OCI-M2 (cell line): ENCODE data around the gene DDX10.
A peak's percentile ranks its signal among the peaks of the same experiment; 100 is the strongest.

ENCODE experiments used
- DNase-seq: peaks from one replicate; lab custom pipeline; 2025; ENCODE audit not compliant: unreplicated experiment; lab: John Stamatoyannopoulos, UW

Gene DDX10

DNA sequence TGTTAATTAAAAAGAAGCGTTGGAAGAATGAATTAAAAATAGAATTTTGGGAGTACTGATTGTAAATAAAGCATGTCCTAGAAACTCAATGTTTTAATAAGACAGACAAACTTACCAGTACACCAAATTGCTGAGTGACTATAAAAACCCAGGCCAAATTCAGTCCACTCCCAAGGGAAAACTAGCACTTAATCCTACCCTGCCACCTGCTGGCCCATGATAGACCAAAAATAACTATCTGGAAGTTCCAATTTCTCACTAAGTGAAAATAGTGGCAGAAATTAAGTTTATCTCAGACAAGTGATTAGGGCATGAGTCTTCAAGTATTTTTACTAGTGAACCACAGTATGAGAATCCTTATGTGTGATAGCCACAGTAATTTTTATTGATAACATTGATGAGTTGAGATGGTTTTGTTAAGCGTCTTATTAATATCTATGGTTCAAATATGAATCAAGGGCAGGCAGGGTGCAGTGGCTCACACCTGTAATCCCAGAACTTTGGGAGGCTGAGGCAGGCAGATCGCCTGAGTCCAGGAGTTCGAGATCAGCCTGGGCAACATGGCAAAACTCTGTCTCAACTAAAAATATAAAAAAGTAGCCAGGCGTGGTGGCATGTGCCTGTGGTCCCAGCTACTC lies 9.8 kb upstream of the DDX10 start:
- peak; percentile 29 for DNase-seq

- DNase-seq: no peak
Measured at GRCh38 chr11:108662700-108663099, 2.2 kb upstream of the DDX10 start.

DNA sequence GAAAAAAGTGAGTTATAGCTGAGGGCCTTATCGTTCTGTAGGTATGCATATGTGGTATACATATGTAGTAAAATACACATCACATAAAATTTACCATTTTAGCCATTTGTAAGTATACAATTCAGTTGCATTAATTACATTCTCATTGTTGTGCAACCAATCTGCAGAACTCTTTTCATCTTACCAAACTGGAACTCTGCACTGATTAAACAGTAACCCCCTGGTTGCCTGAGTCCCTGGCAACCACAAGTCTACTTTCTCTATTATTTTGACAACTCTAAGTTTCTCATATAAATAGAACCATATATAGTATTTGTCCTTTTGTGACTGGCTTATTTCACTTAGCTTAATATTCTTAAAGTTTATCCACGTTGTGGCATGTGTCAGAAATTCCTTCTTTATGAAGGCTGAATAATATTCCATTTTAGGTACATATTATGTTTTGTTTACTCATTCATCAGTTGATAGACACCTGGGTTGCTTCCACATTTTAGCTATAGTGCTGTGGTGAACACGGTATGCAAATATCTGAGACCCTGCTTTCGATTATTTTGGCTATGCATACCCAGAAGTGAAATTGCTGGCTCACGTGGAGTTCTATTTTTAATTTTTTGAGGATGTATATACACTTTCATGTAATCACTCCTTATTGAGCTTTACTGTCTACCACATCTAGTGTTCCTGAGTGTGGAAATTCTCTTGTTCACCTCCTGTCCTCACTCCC lies 1.6 kb upstream of the DDX10 start:
- DNase-seq: no peak

DNA sequence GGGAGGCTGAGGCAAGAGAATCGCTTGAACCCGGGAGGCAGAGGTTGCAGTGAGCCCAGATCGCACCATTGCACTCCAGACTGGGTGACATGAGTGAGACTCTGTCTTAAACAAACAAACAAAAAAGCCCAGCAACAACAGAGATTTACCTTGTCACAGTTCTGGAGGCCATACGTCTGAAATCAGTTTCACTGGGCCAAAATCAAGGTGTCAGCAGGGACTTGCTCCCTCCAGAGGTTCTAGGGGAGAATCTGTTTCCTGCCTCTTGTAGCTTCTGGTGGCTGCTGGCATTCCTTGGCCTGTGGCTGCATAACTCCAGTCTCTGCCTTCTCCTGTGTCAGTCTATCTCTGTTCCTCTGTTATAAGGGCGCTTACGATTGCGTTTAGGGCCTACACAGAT lies 1.5 kb downstream of the DDX10 start:
- no peak for DNase-seq

GRCh38 chr11:108669286-108669685 lies 4.4 kb downstream of the DDX10 start:
- no peak for DNase-seq

DNA sequence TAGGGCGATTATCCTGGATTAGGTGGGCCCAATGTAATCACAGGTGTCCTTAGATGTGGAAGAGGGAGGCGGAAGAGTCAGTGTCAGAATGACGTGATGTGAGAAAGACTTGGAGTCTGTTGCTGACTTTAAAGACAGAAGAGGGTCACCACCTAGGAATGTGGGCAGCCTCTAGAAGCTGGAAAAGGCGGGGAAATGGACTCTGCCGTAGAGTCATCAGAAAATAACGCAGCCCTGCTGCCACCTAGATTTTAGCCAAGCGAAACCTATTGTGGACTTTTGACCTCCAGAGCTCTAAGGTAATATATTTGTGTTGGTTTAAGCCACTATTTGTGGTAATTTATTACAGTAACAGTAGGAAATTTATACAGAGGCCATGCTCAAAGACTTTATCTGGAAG lies 4.8 kb downstream of the DDX10 start:
- DNase-seq: no peak

GRCh38 chr11:108670451-108670850 lies 5.6 kb downstream of the DDX10 start:
- no peak for DNase-seq

DNA sequence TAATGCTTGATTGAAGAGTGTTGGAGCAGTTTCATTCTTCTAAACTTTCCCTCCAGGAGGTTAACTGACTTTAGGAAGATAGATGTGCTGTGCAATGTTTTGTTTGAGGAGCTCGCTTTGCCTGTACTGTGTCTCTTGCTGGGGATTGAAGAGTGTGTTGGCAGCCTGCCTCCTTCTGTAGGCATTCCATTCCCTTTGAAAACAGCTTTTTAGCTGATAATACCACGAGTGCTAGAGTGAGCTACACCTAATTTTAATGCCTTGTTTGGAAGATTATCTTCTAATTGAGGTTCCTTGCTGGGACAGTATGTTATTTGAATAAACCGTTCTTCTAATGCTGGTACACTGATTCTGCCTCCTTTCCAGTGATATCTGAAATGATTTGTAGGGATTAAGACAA lies 7.2 kb downstream of the DDX10 start:
- DNase-seq: no peak

- no peak for DNase-seq
Measured at GRCh38 chr11:108672786-108673185, 7.9 kb downstream of the DDX10 start.

GRCh38 chr11:108679045-108679444 lies 14.2 kb downstream of the DDX10 start:
- no peak for DNase-seq

GRCh38 chr11:108680271-108680670 lies 15.4 kb downstream of the DDX10 start:
- DNase-seq: no peak

- DNase-seq: no peak
Measured at GRCh38 chr11:108685419-108686130, 20.7 kb downstream of the DDX10 start.

DNA sequence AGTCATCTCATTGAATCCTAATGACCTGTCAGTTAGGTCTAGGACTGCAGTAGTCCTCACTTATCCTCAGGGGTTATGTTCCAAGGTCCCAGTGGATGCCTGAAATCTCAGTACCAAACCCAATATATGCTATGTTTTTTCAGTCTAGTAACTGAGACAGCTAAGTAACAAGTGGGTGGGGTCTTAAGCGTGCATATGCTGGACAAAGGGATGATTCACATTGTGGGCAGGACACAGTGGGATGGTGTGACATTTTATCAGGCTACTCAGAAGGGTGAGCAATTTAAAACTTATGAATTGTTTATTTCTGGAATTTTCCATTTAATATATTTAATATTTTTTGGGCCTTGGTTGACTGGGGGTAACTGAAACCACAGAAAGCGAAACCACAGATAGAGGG lies 29.0 kb downstream of the DDX10 start:
- DNase-seq: no peak

GRCh38 chr11:108694846-108695245 lies 30.0 kb downstream of the DDX10 start:
- no peak for DNase-seq

- no peak for DNase-seq
Measured at GRCh38 chr11:108697872-108698473, 33.1 kb downstream of the DDX10 start.

- DNase-seq: no peak
Measured at GRCh38 chr11:108698844-108699642, 34.2 kb downstream of the DDX10 start.

DNA sequence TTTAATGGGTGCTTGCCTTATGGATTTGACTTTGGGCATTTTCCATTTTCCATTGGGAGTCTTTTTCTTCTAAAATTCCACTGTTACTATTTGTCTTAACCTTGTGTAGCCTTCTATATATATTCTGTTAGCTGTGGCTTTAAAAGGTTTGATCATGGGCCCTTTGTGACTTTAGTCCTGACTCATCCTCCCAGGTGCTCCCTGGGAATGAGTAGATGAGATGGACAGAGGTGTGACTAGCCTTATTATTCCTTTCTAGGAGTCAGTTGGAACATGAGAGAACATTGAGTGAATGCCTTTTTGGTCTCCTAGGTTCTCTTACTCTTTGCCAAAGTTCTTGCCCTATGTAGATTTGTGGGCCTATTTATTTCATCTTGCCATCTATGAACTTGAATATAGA lies 39.0 kb downstream of the DDX10 start:
- DNase-seq: no peak

DNA sequence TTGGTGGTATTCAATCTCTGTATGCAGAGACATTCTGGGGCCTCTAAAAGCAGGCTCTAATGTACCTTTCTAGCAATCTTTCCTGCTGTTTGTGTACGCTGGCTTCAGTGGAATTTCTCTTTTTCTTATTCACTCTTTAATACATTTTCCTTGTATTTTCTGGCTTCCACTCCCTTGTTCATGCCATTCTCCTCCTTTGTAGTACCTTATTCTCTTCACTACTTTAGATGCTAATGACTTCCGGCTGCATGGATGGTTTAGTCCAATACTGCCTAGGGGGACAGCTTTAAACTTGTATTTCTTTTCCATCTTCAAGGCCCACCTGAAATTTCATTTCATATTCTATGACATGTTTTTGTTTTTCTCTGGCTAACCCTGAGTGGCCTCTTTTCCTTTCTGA lies 40.2 kb downstream of the DDX10 start:
- DNase-seq: no peak

DNA sequence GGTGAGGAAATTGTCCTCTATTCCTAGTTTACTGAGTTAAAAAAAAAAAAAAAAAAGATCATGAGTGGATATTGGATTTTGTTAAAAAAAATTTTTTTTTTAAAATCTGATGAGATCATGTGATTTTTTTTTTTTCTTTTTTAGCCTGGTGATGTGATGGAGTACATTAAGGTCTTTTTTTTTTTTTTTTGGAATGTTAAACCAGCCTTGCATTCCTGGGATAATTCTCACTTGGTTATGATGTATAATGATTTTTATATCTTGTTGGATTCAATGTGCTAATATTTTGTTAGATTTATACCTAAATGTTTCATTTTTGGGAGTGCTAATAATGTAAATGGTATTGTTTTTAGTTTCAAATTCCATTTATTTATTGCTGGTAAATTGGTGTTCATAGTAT lies 43.3 kb downstream of the DDX10 start:
- no peak for DNase-seq

DNA sequence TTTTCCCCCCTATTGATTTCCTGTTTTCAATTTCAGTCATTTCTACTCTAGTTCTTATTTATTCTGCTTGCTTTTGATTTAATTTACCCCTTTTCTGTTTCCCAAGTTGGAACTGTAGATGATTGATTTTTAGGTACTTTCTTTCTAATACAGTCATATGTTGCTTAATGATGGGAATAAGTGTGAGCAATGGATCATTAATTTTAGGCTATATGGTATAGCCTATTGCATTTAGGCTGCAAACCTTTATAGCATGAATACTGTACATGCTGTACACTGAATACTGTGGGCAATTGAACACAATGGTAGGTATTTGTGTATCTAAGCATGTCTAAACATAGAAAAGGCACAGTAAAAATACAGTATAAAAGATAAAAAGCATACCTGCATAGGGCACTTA lies 44.9 kb downstream of the DDX10 start:
- DNase-seq: no peak
